Stimulated activated effector memory CD8-positive, alpha-beta T cell treated with anti-CD3 and anti-CD28 coated beads, Interleukin-12 subunit alpha, Interleukin-12 subunit beta, amount 100 ng/mL, for 72 hours (primary cell): Measurements from ENCODE around the gene NRCAM.
A peak's percentile ranks its signal among the peaks of the same experiment; 100 is the strongest.

Experiments
- ATAC-seq: fragments of 150-1000 bp; cut with Tn5 transposase; 2 replicates; pipeline ENCODE4 v1.10.0; 2021
- DNase-seq, 2 donors: peaks; one replicate each; pipeline ENCODE4 v3.0.0; 2021 to 2022; ENCODE audit warnings: low spot score in 2 of 2
- H3K27ac Mint-ChIP-seq: one replicate; pipeline ENCODE4 v1.8.0; 2022; ENCODE audit warnings: mild to moderate bottlenecking, mixed read lengths
- H3K36me3 Mint-ChIP-seq: one replicate; pipeline ENCODE4 v1.8.0; 2022; ENCODE audit warnings: mild to moderate bottlenecking, mixed read lengths
- H3K4me1 Mint-ChIP-seq: one replicate; pipeline ENCODE4 v1.8.0; 2022; ENCODE audit warnings: mixed read lengths
- H3K4me3 Mint-ChIP-seq: one replicate; pipeline ENCODE4 v1.8.0; 2022; ENCODE audit warnings: mild to moderate bottlenecking, mixed read lengths
- H3K9me3 Mint-ChIP-seq: one replicate; pipeline ENCODE4 v1.8.0; 2022; ENCODE audit warnings: mixed read lengths

Gene NRCAM

DNA sequence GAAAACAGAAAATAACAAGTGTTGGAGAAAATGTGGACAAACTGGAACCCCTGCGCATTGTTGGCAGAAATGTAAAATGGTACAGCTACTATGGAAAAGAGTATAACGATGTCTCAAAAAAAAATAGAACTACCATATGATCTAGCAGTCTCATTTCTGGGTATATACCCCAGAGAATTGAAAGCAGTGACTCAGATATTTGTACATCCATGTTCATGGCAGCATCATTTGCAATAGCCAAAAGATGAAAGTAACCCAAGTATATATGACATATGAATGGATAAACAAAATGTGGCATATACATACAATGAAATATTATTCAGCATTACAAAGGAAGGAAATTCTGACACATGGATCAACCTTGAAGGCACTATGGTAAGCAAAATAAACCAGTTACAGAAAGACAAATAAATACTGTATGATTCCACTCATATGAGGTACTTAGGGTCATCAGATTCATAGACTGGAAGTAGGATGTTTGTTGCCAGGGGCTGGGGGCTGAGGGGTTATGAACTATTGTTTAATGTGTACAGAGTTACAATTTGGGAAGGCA is 4.9 kb downstream of the NRCAM start:
- no peak for DNase-seq
- H3K4me3 Mint-ChIP-seq, result no peak overlapping the region
- H3K4me1 Mint-ChIP-seq, result no peaks in the 10 kb centered on the region
- H3K36me3 Mint-ChIP-seq, result no peaks in the 10 kb centered on the region
- no peak for ATAC-seq
- H3K27ac Mint-ChIP-seq, result no peak overlapping the region
- H3K9me3 Mint-ChIP-seq, result no peaks in the 10 kb centered on the region

DNA sequence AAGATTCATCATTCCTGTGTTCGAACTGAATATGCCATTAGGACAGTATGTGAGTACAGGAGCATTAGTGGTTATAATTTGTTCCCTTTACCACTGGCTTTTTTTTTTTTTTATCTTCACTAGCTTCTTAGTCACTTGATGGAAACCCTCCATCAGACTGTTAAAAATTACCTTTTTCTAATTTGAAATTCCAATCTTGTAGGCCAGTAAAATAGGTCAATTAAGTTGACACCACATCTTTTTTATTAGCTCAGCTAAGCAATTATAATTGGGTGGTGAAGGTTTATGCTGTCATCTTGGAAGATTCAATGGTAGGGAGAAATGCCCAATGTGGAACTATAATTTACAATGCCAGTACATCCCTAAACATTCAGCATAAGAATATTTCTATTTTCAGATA is 6.1 kb downstream of the NRCAM start:
- Mint-ChIP-seq H3K4me1 (no peaks in the 10 kb centered on the region), H3K27ac (no peak overlapping the region), H3K9me3 (no peaks in the 10 kb centered on the region), H3K36me3 (no peaks in the 10 kb centered on the region), H3K4me3 (no peak overlapping the region)
- no peak for DNase-seq
- ATAC-seq, result no peak

DNA sequence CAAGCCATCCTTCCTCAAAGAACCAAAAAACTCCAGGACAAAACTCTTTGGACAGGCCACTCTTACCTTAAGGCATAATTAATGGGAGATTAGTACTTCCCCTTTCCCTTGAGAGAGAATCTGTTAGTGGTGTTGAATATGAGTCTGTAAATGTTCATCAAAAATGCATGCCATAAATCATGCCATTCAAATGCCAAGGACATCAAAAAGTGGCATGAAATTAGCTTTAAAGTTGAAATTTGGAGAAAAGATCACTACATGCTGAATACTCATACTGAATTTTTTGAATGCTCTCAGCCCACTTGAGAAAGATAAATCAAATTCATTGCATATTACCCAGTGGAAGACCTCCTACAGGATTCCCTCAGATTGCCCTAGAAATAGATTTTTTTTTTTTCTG is 6.7 kb downstream of the NRCAM start:
- ATAC-seq, result no peak
- DNase-seq, result no peak
- Mint-ChIP-seq H3K27ac (no peak overlapping the region), H3K4me1 (no peaks in the 10 kb centered on the region), H3K4me3 (no peak overlapping the region), H3K9me3 (no peaks in the 10 kb centered on the region), H3K36me3 (no peaks in the 10 kb centered on the region)

DNA sequence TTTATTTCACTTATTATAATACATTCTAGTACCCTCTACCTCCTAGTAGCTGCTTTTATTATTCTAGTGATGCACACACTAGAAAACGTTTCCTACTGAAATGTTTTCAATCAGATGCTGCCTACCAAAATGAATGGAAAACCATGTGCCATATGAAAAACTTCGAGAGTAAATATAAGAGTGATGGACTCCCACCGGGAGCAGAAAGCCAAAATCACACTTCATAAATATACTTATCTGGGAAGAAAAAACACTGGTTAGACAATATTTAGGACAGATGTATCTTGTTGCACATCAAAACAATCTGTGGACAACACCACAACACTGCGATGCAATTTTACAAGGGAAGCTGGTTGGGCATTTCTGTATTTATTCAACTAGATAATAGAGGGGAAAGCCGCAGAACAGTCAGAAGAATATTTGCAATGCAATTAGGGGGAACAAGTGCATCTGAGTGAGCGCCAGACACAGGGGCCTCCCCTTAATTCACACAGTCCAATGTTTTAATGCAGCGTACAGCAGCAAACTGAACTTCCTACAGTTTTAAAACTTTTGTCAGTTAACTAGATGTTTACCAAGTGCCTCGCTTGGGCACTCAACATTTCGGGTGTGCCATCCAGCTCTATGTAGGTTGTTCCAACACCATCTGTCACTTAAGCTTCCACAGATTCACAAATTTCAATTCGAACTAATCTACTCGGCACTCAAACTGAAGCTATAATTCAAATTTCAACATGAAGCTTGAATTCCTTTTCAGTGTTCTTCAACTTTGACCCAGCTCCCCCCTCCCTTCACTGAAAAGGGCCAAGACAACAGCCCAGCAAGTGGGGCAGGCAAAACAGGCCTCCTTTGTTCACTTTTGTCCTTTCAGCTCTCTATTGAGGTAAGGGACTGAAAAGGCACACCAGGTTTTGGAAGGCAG is 7.4 kb downstream of the NRCAM start:
- ATAC-seq (no peak), DNase-seq (no peak)
- H3K27ac Mint-ChIP-seq, result no peak overlapping the region
- no peaks in the 10 kb centered on the region for H3K4me1 Mint-ChIP-seq
- H3K9me3 Mint-ChIP-seq, result no peaks in the 10 kb centered on the region
- H3K4me3 Mint-ChIP-seq, result no peak overlapping the region
- H3K36me3 Mint-ChIP-seq, result no peaks in the 10 kb centered on the region

DNA sequence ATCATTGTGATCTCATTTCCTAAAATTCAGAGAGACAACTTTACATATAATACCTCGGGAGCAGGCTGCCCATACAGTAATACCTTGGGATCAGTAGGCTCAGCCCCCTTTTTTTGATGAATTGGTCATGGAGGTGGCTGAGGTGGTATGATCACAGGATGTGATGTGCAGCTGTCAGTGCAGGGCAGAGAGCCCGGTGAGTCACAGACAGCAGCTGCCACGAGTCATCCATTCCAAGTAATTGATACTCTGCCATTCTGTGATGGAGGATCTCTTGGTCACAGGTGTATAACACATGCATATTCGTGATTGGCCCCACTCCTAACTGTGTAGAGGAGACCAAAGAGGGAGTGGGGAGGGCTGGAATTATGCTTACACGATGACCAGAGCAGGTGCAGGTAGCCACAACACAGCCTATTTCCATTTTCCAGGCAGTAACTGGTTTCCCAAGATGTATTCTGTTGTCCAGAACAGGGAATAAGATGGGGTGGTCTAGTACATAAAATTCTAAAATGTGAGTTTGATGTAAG is 14.1 kb downstream of the NRCAM start:
- H3K4me1 Mint-ChIP-seq, result no peaks in the 10 kb centered on the region
- no peak overlapping the region for H3K27ac Mint-ChIP-seq
- peak; percentile 89 for ATAC-seq
- no peak for DNase-seq
- H3K9me3 Mint-ChIP-seq, result no peaks in the 10 kb centered on the region
- no peak overlapping the region for H3K4me3 Mint-ChIP-seq
- no peaks in the 10 kb centered on the region for H3K36me3 Mint-ChIP-seq

DNA sequence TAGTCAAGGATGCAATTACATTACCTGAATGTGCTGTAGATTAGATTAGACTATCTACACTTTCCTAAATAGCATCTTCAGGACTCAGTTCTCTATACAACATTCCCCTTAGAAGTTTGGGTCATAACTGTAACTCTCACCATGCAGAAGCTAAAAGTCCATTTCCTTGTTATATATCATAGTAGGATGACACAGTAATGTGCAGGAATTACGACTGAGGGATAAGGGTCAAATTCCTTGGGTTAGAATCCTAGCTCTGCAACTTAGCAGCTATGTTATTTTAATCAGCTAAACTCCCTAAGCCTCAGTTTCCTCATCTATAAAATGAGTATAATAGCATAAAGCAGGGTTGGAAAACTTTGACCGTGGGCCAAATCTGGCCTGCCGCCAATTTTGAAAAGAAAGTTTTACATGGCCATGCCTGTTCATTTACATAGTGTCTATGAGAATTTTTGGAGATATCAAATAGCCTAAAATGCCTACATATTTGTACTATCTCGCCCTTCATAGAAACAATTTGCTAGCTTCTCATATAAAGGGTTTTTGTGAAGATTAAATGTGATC is 14.8 kb downstream of the NRCAM start:
- Mint-ChIP-seq H3K4me3 (no peak overlapping the region), H3K9me3 (no peaks in the 10 kb centered on the region), H3K36me3 (no peaks in the 10 kb centered on the region), H3K27ac (no peak overlapping the region), H3K4me1 (no peaks in the 10 kb centered on the region)
- no peak for DNase-seq
- ATAC-seq, result no peak

DNA sequence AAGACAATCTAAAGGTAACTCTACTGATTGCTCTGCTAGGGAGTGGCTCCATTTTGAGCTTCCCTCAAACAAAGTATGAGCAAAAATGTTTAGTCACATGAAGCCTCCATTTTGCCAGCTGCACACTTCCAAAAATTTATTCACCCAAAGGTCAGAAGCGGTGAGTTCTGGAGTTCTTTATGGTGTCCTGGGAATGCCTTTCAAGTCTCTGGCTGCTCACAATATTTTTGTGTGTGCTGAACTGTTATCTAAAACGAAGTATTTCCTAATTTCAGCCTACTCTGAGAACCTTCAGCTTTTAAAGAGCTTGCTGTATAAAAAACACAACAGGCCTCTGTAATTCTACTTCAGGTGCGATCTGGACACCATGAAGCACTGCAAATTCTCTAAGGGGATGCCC is 15.6 kb downstream of the NRCAM start:
- H3K36me3 Mint-ChIP-seq, result no peaks in the 10 kb centered on the region
- H3K4me3 Mint-ChIP-seq, result no peak overlapping the region
- ATAC-seq (no peak), DNase-seq (no peak)
- H3K27ac Mint-ChIP-seq, result no peak overlapping the region
- no peaks in the 10 kb centered on the region for H3K4me1 Mint-ChIP-seq
- H3K9me3 Mint-ChIP-seq, result no peaks in the 10 kb centered on the region

DNA sequence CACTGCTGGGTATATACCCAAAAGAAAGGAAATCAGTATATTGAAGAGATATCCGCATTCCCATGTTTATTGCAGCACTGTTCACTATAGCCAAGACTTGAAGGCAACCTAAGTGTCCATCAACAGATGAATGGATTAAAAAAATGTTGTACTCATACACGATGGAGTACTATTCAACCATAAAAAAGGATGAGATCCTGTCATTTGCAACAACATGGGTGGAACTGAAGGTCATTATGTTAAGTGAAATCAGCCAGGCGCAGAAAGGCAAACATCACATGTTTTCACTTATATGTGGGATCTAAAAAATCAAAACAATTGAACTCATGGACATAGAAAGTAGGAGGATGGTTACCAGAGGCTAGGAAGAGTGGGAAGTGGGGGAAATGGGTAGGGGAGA is 19.3 kb downstream of the NRCAM start:
- no peaks in the 10 kb centered on the region for H3K9me3 Mint-ChIP-seq
- H3K4me1 Mint-ChIP-seq, result no peaks in the 10 kb centered on the region
- no peak for ATAC-seq
- no peak overlapping the region for H3K27ac Mint-ChIP-seq
- no peak for DNase-seq
- no peak overlapping the region for H3K4me3 Mint-ChIP-seq
- H3K36me3 Mint-ChIP-seq, result no peaks in the 10 kb centered on the region

DNA sequence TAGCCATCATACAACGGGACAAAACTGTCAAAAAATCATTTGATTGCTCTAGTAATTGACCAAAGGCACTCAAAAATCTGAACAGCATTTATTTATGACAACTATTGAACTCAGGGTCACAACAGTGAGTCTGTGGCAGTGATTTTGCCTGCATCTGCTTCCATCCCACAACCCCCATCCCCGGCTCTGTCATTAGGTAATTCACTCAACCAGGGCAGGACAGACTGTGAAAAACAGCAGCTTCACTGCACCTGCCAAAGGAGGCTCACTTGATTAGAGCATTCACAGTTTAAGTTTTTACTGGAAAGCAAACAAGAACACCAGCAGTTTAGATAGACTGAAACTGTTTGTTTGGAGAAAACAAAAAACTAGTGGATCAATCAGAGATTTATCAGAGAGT is 22.2 kb downstream of the NRCAM start:
- DNase-seq (no peak), ATAC-seq (no peak)
- Mint-ChIP-seq H3K36me3 (no peaks in the 10 kb centered on the region), H3K4me1 (no peaks in the 10 kb centered on the region), H3K9me3 (no peaks in the 10 kb centered on the region), H3K4me3 (no peak overlapping the region), H3K27ac (no peak overlapping the region)

DNA sequence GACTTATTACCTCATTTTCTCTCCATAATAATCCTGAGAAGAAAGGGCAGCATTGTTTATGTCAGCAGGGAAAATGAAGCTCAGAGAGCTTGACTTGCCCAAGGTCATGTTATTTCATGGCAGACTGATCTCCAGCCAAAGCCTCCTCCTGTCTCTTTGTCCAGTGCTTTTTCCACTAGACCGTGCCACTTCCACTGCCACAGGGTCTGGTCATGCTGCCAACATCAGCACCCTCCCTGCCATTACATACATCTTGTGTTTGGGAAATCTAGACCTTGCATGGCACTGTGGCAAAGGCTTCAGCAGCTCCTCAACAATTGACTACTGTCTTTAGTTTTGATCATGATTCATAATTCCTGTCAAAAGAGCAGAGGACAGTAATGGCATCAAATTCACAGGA is 25.1 kb downstream of the NRCAM start:
- Mint-ChIP-seq H3K9me3 (no peaks in the 10 kb centered on the region), H3K36me3 (no peaks in the 10 kb centered on the region), H3K27ac (no peak overlapping the region), H3K4me1 (no peaks in the 10 kb centered on the region), H3K4me3 (no peak overlapping the region)
- DNase-seq (no peak), ATAC-seq (no peak)

DNA sequence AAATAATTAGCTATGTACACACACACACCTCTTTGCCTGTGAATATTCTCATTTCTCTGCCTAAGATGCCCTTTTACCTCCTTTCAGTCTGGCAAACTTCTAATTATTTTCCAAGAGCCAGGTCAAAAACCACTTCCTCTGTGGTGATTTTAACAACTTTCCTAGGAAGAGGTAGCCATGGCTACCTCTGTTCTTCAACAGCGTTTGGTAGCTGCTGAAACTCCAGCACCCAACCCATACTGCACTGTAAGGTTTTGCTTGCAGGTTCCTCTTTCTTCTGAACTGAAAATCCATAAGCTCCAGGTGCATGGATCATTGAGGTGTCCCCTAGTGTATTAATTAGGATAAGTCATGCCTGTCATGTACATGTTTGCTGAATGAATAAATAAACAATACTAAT is 25.6 kb downstream of the NRCAM start:
- DNase-seq (no peak), ATAC-seq (no peak)
- Mint-ChIP-seq H3K4me1 (no peaks in the 10 kb centered on the region), H3K9me3 (no peaks in the 10 kb centered on the region), H3K36me3 (no peaks in the 10 kb centered on the region), H3K4me3 (no peak overlapping the region), H3K27ac (no peak overlapping the region)

DNA sequence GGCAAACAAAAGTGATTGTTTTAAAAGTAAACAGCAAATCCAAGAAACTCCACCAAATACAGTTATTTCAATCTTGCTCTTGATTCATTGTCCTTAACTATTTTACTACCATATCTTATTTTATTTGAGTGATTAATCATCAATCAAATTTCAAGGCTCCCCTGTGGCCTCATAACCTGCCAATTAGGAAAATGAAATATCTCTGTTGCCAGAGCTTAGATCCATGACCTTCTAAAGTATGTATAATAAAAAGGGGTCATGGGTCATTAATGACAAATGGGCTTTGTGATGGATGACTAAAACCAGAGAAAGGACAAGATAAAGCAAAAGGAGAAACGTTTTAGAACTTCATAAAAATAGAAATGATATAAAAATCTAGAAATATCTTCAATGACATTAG is 28.5 kb downstream of the NRCAM start:
- H3K4me1 Mint-ChIP-seq, result no peaks in the 10 kb centered on the region
- H3K36me3 Mint-ChIP-seq, result no peaks in the 10 kb centered on the region
- no peak overlapping the region for H3K4me3 Mint-ChIP-seq
- H3K9me3 Mint-ChIP-seq, result no peaks in the 10 kb centered on the region
- no peak overlapping the region for H3K27ac Mint-ChIP-seq
- ATAC-seq (no peak), DNase-seq (no peak)

DNA sequence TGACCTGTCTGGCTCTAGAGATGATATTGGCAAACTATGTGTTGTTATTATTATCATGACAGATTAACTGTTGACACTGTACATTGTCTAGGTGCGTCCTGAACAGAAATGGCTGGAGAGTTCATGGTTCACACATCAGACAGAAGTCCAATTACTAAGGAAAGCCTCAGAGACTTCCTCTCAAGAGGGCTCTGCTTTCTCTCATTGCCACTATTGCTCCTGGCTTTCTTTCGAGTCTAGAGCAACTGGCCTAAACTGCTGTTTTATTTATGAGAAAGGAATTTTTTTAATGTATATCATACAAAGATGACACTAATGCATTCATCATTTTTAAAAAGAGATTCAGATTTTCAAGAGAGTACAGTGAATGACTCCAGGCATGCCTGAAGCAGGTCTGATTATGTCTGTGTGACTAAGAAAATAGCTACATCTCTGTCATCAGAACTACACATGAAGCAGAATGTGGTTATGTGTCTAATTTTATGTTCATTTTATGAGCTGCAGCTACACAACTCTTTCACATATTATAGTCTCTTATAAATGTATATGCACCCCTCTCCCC is 30.4 kb downstream of the NRCAM start:
- H3K36me3 Mint-ChIP-seq, result no peaks in the 10 kb centered on the region
- no peaks in the 10 kb centered on the region for H3K9me3 Mint-ChIP-seq
- no peak for ATAC-seq
- H3K4me3 Mint-ChIP-seq, result no peak overlapping the region
- no peak for DNase-seq
- H3K4me1 Mint-ChIP-seq, result no peaks in the 10 kb centered on the region
- H3K27ac Mint-ChIP-seq, result no peak overlapping the region

DNA sequence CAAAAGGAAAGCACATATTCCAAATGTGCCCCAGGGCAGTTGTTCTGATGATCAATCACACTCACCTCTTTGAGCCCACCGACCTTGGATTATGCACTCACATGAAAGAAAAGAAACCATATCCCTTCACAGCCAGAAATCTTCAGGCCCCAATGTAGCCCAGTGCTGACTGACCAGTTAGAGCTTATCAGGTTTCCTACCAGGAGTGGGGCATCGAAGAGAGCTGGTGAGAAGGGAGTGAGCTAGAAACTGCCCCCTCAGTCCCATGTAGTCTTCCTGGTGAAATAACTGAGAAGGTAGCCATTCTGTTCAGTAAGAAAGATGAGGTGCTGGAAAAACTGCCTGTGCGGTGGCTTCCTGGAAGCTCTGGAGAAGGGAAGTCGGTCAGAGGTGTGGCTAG is 32.2 kb downstream of the NRCAM start:
- Mint-ChIP-seq H3K4me1 (no peaks in the 10 kb centered on the region), H3K4me3 (no peak overlapping the region)
- no peak for ATAC-seq

DNA sequence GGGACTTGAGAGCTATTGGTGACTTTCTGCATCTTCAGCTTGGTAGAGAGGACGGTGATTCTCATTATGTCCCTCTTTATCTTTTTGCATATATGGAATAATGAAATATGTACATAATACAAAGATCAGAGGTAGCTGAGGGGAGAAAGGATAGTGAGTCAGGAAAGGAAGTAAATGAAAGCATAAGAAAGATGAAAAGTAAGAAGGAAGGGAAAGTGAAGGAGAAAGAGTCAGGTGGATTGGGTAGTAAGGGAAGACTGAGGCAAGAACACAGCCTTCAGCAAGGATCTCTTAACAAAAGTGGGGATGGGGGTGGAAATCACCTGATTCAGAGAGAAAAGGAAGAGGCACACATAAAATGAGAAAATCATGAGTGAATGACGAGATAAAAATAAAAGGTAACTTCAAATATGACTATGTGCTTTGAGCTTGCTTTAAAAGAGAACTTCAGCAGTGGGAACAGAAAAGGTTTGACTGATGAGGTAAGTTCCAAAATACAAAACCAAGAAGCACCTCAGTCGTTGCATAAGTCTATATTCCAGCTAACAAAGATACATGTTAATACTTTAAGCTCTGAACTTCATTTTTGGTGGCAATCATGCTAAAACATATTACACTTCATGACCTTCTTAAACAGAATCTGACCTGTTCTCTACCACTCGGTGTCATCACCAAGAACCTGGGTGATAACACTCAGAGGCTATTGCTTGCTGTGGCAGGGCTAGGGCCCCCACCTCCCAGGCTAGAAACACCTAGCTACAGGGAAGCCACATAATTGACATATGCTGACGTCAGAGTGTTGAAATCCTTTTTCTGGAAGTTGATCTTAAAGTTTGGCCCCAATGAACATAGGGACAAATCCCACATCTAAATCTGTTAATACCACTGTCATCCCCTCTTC is 32.9 kb downstream of the NRCAM start:
- H3K27ac Mint-ChIP-seq, result no peak overlapping the region
- H3K4me1 Mint-ChIP-seq, result no peaks in the 10 kb centered on the region
- H3K4me3 Mint-ChIP-seq, result no peak overlapping the region
- ATAC-seq (no peak), DNase-seq (no peak)
- no peaks in the 10 kb centered on the region for H3K36me3 Mint-ChIP-seq
- H3K9me3 Mint-ChIP-seq, result no peaks in the 10 kb centered on the region

More for the DNA sequence above, 32.2 kb downstream of the NRCAM start:
- no peak for DNase-seq
- no peaks in the 10 kb centered on the region for H3K36me3 Mint-ChIP-seq
- no peak overlapping the region for H3K27ac Mint-ChIP-seq
- no peaks in the 10 kb centered on the region for H3K9me3 Mint-ChIP-seq
